Measurements from ENCODE around the gene IQCF2.
"Not testable (repeated sequence)": the region's sequence is repeated elsewhere in the genome, so short reads cannot be mapped to it uniquely, and the experiment has no call there.

IQCF2 gene

DNA sequence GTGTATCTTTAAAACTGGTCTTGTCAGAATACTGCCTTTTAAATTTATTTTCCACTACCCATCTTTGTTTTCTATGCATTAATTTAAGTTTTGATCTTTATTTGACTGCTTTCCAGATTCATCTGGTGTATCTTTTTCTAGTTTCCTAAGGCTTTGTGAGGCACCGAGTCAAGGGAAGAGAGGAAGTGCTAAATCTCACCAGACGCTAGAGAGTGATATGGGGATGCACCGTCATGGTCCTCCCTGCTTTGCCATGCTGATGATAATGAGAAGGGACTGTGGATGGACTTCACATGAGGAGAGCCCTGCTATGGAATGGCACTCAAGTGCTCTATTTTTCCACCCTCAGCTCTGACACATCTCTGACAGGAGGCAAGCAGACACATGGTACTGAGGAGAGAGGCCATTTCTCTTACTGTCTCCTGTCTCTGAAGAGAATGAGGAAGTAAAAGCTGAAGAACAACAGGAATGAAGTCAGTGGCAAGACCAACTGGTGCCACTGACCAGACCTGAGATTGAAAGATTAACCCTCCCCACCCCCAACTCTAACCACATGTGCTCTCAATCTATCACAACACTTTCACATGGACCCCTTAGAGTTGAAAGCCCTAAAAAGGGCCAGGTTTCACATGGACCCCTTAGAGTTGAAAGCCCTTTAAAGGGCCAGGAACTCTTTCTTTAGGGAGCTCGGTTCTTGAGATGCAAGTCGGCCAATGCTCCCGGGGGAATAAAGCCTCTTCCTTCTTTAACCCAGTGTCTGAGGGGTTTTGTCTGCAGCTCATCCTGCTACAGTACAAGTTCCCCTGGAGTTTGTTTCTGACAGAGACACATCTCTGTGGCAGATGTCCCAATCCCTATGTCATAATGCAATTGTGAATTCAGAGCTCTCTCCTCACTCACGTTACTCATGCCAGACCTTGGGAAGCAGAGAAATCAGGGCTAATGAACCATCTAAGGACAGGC lies at the start of gene IQCF2:
Gene IQCF2 (plus strand): TSS at position 913 of the 963 bp plus-strand sequence. CDS start 52 bp downstream, outside the sequence.
- in situ Hi-C loops (cut with HindIII; ENCODE audit: low sequenced_read_pairs): no loop called here

DNA sequence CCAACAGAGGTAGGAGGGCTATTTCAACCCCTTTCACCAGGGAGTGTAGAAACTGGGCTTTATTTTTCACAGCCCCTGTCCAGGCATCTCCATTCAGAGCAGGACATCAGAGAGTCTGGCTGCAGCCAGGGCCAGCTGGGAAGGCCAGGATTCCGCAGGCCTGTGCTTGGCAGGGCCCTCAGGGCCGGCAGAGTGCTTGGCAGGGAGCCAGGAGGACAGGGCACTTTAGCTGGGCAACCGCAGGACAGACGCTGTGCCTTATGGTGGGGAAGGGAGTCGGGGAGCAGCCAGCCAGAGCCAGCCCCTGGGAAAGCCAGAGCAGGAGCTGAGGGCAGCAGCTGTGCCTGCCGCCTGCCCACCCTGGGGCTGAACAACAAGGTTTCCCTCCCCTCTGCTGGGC lies 47.9 kb upstream of the IQCF2 start:
- in situ Hi-C loops (cut with HindIII; ENCODE audit: low sequenced_read_pairs): no loop called here

DNA sequence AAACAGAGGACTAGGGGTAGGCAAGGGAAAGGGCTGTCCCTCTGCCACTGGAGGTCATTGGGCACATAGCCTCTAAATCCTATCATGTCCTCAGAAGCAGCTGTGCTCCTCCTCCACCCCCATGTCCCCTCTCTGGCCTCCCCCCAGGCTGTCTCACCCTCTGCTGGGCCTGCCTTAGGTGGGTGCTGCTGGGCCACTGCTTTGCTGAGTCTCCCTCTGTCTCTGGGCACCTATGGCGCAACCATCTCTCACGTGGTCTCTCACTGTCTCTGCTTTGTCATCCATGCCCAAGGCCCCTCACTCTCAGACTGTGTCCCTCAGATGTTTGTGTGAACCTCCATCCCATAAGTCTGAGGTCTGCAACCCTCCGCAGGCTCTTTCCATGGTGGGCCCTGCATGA lies 47.4 kb upstream of the IQCF2 start:
- in situ Hi-C loops (cut with HindIII; ENCODE audit: low sequenced_read_pairs): no loop called here

DNA sequence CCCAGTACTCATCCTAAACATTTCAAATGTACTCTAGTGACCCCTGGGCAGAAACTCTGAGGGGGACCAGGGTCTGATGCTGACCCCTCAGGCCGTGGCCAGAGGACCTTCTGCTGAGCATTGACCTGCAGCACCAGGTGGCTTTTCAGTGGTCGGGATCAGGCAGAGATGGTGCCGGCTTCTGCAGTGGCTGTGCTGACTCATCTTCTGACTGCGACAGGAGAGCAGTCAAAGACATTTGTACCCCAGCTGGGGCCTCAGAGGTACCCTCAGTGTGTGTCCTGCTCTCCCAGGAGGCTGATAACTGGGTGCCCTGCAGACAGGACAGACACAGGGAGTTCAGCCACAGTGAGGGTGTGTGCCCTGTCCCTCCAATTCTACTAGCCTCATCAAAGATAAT lies 45.8 kb upstream of the IQCF2 start:
- in situ Hi-C loops (cut with HindIII; ENCODE audit: low sequenced_read_pairs): no loop called here

DNA sequence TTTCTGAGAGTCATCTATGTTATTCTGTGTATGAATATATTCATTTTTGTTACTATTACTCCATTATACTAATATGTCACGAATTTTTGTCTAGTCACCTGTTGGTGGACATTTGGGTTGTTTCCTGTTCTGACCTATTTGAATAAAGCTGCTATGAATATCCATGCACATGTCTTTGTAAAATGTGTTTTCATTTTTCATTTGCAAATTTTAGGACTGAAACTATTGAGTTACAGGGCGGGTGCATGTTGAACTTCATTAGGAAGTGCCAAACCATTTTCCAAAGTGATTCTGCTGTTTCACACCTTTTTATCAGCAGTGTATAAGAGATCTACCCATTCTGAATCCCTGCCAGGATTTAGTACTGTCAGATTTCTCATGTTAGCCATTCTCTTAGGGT lies 44.7 kb upstream of the IQCF2 start:
- in situ Hi-C loops (cut with HindIII; ENCODE audit: low sequenced_read_pairs): no loop called here

DNA sequence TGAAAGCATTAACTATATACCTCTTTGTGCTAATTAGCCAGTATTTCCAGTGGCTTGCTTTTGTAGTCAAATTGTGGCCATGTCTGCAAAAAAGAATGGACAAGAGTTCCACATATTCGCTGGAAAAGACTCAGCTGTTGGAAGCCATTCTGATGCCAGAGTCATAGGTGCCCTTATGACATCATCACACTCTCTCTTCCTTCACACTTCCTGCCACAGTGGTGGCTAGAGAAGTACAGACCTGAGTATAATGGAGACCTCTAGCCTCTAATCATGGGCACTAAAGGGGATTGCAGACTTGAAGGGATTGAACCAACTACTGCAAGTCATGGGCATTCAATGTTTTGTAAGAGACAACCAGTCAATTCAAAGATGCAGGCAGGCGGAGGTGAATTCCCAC lies 44.0 kb upstream of the IQCF2 start:
- in situ Hi-C loops (cut with HindIII; ENCODE audit: low sequenced_read_pairs): no loop called here

DNA sequence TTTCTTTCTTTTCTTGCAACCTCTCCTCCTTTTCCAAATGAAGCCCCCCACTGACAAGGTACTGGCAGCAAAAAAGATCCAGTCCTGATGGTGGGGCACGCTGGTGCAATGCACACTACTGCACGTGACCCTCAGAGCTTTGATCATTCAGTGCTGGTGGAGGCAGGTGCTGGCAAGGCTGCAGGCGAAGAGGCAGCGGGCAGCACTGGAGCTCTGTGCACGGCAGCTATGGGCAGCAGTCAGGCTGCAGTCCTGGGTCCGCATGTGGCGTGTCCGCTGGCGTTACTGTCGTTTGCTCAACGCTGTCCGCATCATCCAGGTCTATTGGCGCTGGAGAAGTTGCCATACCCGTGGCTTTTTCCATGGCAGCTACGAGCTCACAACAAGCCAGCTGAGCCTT lies 42.3 kb upstream of the IQCF2 start:
- in situ Hi-C loops (cut with HindIII; ENCODE audit: low sequenced_read_pairs): no loop called here

DNA sequence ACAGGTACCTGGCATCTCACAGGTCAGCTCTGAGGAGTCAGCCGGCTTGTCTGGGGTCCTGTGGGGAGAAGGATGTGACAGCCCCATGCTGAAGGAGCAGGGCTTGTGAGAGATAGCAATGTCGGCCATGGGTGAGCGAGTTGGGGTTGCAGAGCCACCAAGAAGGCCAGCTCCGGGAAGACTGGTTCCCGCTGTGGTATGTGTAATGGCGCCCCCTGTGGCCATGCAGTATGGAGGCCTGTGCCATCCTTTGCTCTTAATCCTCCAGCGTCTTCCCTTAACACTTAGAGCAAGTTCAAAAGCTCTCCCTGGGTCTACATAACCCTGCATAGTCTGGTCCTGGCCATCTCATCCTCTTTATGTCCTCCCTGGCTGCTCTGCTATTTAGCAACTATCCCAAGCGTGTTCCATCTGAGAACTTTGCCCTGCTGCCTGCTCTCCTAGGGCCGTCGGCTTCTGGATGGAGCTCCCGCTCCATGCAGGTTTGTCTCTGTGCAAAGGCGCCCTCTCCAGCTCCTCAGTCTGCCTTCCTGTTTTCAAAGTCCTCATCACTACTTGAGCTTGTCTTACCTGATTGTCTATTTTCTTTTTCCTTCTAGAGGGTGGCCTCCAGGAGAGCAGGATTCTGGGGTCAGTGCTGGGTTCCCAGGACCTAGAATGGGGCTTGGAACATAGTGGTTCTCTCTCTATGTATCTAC lies 41.6 kb upstream of the IQCF2 start:
- in situ Hi-C loops (cut with HindIII; ENCODE audit: low sequenced_read_pairs): no loop called here

DNA sequence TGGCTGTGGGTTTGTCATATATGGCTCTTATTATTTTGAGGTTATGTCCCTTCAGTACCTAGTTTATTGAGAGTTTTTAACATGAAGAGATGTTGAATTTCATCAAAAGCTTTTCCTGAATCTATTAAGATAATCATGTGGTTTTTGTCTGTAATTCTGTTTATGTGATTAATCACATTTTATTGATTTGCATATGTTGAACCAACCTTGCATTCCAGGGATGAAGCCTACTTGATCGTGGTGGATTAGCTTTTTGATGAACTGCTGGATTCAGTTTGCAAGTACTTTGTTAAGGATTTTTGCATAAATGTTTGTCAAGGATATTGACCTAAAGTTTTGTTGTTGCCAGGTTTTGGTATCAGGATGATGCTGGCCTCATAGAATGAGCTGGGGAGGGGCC lies 33.1 kb upstream of the IQCF2 start:
- in situ Hi-C loops (cut with HindIII; ENCODE audit: low sequenced_read_pairs): no loop called here

DNA sequence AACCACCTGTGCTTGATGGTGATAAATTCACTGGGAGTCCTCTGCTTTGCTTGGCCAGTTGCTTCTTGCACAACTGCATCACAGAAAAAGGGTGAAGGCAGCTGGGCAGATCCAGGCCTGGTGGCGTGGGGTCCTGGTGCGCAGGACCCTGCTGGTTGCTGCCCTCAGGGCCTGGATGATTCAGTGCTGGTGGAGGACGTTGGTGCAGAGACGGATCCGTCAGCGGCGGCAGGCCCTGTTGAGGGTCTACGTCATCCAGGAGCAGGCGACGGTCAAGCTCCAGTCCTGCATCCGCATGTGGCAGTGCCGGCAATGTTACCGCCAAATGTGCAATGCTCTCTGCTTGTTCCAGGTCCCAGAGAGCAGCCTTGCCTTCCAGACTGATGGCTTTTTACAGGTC lies 31.1 kb upstream of the IQCF2 start:
- in situ Hi-C loops (cut with HindIII; ENCODE audit: low sequenced_read_pairs): no loop called here

DNA sequence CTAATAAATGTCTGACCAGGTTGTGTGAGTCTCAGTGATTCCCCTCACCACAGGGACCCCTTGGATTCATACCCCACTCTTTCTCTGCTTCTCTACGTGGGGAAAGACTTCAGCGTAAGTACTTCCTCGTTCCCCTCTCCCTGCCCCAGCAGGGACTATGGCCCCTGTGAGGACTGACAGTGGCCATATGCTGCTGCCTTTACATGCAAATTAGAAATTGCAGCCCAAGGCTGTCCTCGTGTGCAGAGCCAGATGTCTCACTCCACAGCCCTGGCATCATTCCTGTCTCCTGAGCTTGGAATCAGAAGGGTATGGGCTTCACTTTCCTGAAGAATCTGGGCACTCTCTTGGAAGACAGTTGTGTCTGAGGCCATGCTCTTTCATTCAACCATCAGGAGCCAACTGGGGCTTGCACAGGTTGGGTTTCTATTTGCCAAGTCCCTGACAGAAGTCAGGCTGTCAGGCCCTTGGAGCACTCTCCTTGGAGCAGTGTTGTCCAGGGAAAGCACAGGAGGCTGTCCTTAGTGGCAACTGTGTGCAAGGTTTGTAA lies 30.5 kb upstream of the IQCF2 start:
- in situ Hi-C loops (cut with HindIII; ENCODE audit: low sequenced_read_pairs): no loop called here

DNA sequence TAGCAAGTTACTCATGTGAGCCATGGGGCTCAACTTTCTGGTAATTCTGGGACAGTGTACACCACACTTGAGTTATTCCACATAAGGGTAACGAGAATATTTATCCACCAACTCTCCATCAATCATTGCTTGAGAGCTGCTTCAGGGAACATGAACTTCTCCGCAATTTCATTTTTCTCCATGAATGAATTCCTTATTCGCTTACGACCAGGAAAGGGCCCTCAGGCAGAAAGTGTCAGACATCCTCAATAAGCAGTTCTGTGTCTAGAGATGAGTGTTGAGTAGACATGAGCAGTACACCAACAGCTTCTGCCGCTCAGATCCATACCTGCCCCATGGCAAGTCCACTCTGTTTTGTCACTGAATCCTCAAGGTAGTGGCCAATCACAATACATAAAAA lies 24.8 kb upstream of the IQCF2 start:
- in situ Hi-C loops (cut with HindIII; ENCODE audit: low sequenced_read_pairs): no loop called here

DNA sequence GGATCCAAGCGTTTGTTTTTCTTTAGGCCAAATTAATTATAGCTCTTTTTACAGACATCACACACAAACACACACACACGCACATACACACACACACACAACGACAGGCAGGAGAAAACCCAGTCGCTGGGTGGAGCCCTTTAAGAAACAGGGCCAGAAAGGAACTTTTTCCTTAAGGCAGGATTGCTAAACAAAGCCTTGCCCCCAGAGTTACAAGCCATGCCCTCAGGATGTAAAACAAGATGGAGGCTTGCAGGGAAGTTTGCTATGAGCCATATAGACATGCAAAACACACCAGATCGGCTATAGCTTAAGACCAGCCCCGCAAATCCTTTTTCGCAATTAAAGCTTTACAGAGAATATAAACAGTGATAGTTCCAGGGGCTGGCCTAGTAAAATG lies 16.3 kb upstream of the IQCF2 start:
- in situ Hi-C loops (cut with HindIII; ENCODE audit: low sequenced_read_pairs): loop anchor here (10.0 kb wide), 1 partner anchor 50 kb away; no protein-coding TSS in a partner anchor

DNA sequence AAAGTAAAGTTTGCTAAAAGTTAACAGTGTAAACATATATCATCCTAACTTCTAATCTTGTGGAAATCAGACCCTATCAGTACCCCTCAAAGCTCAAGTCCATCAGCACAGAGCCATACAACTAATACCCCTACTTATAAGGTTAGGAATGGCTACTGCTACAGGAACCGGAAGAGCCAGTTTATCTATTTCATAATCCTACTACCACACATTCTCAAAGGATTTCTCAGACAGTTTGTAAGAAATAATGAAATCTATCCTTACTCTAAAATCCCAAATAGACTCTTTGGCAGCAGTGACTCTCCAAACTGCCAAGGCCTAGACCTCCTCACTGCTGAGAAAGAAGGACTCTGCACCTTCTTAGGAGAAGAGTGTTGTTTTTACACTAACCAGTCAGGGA lies 6.0 kb upstream of the IQCF2 start:
- in situ Hi-C loops (cut with HindIII; ENCODE audit: low sequenced_read_pairs): not testable (repeated sequence)

DNA sequence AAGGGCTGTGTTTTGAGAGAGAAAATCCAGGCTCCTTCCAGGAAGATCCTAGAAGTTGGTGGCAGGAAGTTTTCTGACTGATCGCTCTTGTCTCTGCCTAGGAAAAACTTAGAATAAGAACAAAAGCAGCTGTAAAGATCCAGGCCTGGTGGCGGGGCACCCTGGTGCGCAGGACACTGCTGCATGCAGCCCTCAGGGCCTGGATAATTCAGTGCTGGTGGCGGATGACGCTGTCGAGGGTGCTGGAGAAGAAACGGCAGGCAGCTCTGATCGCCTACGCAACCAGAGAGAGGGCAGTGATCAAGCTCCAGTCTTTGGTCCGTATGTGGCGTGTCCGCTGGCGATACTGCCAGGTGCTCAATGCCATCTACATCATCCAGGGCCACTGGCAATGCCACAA lies 1.5 kb downstream of the IQCF2 start:
- in situ Hi-C loops (cut with HindIII; ENCODE audit: low sequenced_read_pairs): no loop called here

DNA sequence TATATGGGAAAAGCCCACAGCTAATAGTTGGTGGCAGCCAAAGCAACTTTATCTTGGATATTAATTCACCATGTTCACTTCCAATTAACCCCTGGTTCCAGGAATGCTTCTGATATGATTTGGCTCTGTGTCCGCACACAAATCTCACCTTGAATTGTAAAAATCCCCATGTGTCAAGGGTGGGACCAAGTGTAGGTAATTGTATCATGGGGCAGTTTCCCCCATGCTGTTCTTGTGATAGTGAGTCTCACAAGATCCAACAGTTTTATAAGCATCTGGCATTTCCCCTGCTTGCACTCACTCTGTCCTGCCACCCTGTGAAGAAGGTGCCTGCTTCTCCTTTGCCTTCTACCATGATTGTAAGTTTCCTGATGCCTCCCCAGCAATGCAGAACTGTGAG lies 7.5 kb downstream of the IQCF2 start:
- in situ Hi-C loops (cut with HindIII; ENCODE audit: low sequenced_read_pairs): not testable (repeated sequence)

DNA sequence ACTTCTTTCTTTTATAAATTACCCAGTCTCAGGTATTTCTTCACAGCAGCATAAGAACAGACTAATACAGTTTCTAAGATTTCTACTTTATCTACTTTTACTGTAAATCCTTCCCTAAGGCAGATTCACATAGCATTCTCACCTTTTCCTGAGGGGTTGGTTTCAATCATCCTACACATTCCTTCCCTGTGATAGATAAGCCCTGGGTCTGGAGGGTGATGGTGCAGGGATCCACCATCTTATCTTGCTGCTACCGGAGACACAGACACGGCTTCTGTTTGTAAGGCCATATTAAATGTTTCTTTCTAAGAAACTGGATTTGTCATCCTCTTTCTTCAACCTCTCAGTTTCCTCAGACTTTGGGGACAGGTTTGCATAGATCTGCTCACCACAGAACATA lies 7.9 kb downstream of the IQCF2 start:
- in situ Hi-C loops (cut with HindIII; ENCODE audit: low sequenced_read_pairs): no loop called here

DNA sequence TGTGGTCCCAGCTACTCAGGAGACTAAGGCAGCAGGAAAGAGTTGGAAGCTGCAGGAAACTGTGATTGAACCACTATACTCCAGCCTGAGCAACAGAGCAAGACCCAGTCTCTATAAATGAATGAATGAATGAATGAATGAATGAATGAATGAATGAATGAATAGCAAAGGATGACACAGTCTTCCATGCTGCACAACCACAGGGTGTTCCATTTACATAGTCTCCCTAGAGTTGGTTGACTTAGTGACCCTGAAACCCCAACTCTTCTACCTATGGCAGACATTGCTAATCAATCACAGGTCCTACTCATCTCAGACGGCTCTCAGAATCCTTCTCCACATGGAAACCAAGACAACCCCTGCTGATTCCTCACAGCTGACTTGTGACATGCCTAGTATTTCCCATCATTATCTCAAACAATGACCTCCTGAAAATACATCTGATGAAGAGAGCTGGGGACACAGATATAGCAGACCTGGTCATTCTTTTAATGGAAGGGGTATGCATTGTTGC lies 11.9 kb downstream of the IQCF2 start:
- in situ Hi-C loops (cut with HindIII; ENCODE audit: low sequenced_read_pairs): no loop called here

DNA sequence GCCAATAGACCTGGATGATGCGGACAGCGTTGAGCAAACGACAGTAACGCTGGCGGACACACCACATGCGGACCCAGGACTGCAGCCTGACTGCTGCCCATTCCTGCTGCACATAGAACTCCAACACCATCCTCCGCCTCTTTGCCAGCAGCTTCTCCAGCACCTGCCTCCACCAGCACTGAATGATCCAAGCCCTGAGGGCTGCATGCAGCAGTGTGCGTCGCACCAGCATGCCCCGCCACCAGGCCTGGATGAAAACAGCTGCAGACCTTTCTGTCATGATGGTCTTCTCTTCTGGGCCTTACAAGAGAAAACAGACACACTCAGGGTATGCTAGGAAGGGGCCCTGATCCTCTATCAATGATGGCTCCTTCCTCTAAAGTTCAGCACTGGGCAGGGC lies 12.5 kb downstream of the IQCF2 start:
- in situ Hi-C loops (cut with HindIII; ENCODE audit: low sequenced_read_pairs): no loop called here

DNA sequence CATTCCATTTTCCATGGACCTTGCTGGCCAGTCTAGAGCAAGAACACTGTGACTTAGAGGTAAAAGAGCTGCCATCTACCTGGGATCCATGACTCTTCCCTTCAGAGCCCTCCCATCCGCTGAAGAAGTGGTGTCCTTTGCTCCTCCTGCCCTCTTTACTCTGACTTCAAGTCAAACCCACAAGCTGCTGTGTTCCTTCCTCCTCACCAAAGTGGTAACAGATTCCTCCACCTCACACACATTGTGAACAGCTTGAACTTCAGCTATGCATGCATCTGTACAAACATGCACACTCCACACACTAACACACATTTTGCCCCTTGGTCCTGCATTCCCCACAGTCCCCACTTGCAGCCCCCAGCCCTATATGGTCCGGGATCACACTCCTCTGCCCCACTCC lies 13.0 kb downstream of the IQCF2 start:
- in situ Hi-C loops (cut with HindIII; ENCODE audit: low sequenced_read_pairs): no loop called here

DNA sequence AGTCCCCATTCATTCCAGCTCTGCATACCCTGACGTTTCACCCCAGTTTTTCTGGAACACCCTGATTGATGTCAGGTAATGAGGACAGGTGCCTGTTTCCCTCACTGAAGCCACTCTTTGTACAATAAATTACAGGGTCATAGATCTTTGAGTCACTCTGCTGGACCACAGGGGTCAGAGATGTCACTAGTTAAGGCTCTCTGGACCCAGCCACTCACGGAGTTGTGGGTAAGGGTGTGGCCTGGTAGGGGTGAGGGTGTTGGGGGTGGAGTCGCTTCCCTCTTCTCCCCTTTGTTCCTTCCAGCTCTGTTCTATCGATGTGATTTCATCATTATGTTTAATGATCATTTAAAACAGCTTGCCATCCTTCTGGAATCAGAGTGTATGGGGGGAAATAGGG lies 13.5 kb downstream of the IQCF2 start:
- in situ Hi-C loops (cut with HindIII; ENCODE audit: low sequenced_read_pairs): no loop called here

DNA sequence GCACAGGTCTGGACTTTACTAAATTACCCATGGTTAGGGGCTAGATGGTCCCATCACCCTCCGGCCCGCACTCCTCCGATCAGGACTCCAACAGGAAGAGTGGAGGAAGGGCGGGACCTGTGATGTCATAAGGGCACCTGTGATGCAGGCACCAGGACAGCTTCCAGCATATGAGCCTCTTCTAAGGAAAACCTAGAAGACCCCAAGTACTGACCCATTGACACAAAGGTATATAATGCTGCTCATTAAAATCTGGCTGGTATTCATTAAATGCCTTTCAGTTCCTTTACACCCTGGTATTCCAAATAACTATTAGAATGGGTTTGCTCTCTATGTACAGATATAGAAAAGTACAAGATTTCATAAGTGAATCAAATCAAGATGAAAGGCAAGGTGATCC lies 14.1 kb downstream of the IQCF2 start, which contains the start of gene IQCF5:
Gene IQCF5 (minus strand): TSS at position 101 of the 400 bp plus-strand sequence. CDS start 70 bp downstream, at position 31.
- in situ Hi-C loops (cut with HindIII; ENCODE audit: low sequenced_read_pairs): no loop called here
